HEK293 (cell line): ENCODE results near the gene CDCA3.

Source experiments
- KLF8 ChIP-seq: fragments of 450-650 bp; formaldehyde crosslinking; IDR thresholded peaks from 2 replicates; pipeline ENCODE4 v1.5.1; 2016; ENCODE audit warnings: missing biosample characterization, missing genetic modification characterization
- SP2 ChIP-seq: fragments of 450-650 bp; formaldehyde crosslinking; IDR thresholded peaks from 2 replicates; pipeline ENCODE4 v1.5.1; 2016; ENCODE audit warnings: missing biosample characterization, missing genetic modification characterization
- SP3 ChIP-seq: fragments of 450-650 bp; formaldehyde crosslinking; IDR thresholded peaks from 2 replicates; pipeline ENCODE4 v1.5.1; 2016; ENCODE audit warnings: missing biosample characterization, missing genetic modification characterization
- TRIM28 ChIP-seq: IDR thresholded peaks from 2 replicates; pipeline ENCODE4 v1.6.1; 2011; ENCODE audit warnings: low read length, control low read depth, borderline replicate concordance
- ZNF121 ChIP-seq: fragments of 450-650 bp; formaldehyde crosslinking; IDR thresholded peaks from 2 replicates; pipeline ENCODE4 v1.5.1; 2016; ENCODE audit warnings: missing biosample characterization, missing genetic modification characterization
- ZNF169 ChIP-seq: fragments of 450-650 bp; formaldehyde crosslinking; IDR thresholded peaks from 2 replicates; pipeline ENCODE4 v1.5.1; 2016; ENCODE audit warnings: missing biosample characterization, missing genetic modification characterization
- ZNF2 ChIP-seq: fragments of 450-650 bp; formaldehyde crosslinking; IDR thresholded peaks from 2 replicates; pipeline ENCODE4 v1.5.1; 2016; ENCODE audit warnings: missing biosample characterization, missing genetic modification characterization
- ZNF23 ChIP-seq: fragments of 450-650 bp; formaldehyde crosslinking; IDR thresholded peaks from 2 replicates; pipeline ENCODE4 v1.5.1; 2016; ENCODE audit warnings: missing biosample characterization, missing genetic modification characterization, borderline replicate concordance
- ZNF239 ChIP-seq: fragments of 450-650 bp; formaldehyde crosslinking; IDR thresholded peaks from 2 replicates; pipeline ENCODE4 v1.5.1; 2016; ENCODE audit warnings: missing biosample characterization, missing genetic modification characterization
- ZNF24 ChIP-seq: fragments of 450-650 bp; formaldehyde crosslinking; IDR thresholded peaks from 2 replicates; pipeline ENCODE4 v1.5.1; 2016; ENCODE audit warnings: missing biosample characterization, missing genetic modification characterization
- ZNF266 ChIP-seq: fragments of 450-650 bp; formaldehyde crosslinking; IDR thresholded peaks from 2 replicates; pipeline ENCODE4 v1.5.1; 2016; ENCODE audit warnings: missing biosample characterization, missing genetic modification characterization, low read depth
- ZNF292 ChIP-seq: fragments of 450-650 bp; formaldehyde crosslinking; IDR thresholded peaks from 2 replicates; pipeline ENCODE4 v1.5.1; 2016; ENCODE audit warnings: low read depth, missing biosample characterization, missing genetic modification characterization, borderline replicate concordance
- ZNF324 ChIP-seq: fragments of 450-650 bp; formaldehyde crosslinking; IDR thresholded peaks from 2 replicates; pipeline ENCODE4 v1.5.1; 2016; ENCODE audit warnings: missing biosample characterization, missing genetic modification characterization
- ZNF350 ChIP-seq: fragments of 450-650 bp; formaldehyde crosslinking; IDR thresholded peaks from 2 replicates; pipeline ENCODE4 v1.5.0; 2017; ENCODE audit warnings: missing biosample characterization, mild to moderate bottlenecking, missing genetic modification characterization
- ZNF488 ChIP-seq: fragments of 450-650 bp; formaldehyde crosslinking; IDR thresholded peaks from 2 replicates; pipeline ENCODE4 v1.5.1; 2016; ENCODE audit warnings: missing biosample characterization, missing genetic modification characterization
- ZNF514 ChIP-seq: fragments of 450-650 bp; formaldehyde crosslinking; IDR thresholded peaks from 2 replicates; pipeline ENCODE4 v1.5.1; 2016; ENCODE audit warnings: missing biosample characterization, missing genetic modification characterization
- ZNF518A ChIP-seq: fragments of 450-650 bp; formaldehyde crosslinking; conservative IDR thresholded peaks from 2 replicates; pipeline ENCODE4 v1.5.1; 2016; ENCODE audit warnings: low read depth, missing biosample characterization, missing genetic modification characterization
- ZNF521 ChIP-seq: fragments of 450-650 bp; formaldehyde crosslinking; IDR thresholded peaks from 2 replicates; pipeline ENCODE4 v1.5.1; 2017; ENCODE audit warnings: missing biosample characterization, mild to moderate bottlenecking, missing genetic modification characterization
- ZNF585B ChIP-seq: fragments of 450-650 bp; formaldehyde crosslinking; IDR thresholded peaks from 2 replicates; pipeline ENCODE4 v1.5.1; 2016; ENCODE audit warnings: missing biosample characterization, missing genetic modification characterization
- ZNF707 ChIP-seq: fragments of 450-650 bp; formaldehyde crosslinking; IDR thresholded peaks from 2 replicates; pipeline ENCODE4 v1.5.1; 2016; ENCODE audit warnings: missing biosample characterization, missing genetic modification characterization
- ZSCAN30 ChIP-seq: fragments of 450-650 bp; IDR thresholded peaks from 2 replicates; pipeline ENCODE4 v1.5.1; 2018; ENCODE audit warnings: missing biosample characterization, mild to moderate bottlenecking, missing genetic modification characterization, moderate library complexity
- TF ChIP-seq, protein P1 (sequence below): fragments of 450-650 bp; formaldehyde crosslinking; IDR thresholded peaks from 2 replicates; pipeline ENCODE4 v1.5.1; 2017; ENCODE audit warnings: missing biosample characterization, missing genetic modification characterization
- TF ChIP-seq, protein P2 (sequence below): fragments of 450-650 bp; formaldehyde crosslinking; IDR thresholded peaks from 2 replicates; pipeline ENCODE4 v1.5.0; 2017; ENCODE audit warnings: missing biosample characterization, missing genetic modification characterization, borderline replicate concordance
- TF ChIP-seq, protein P3 (sequence below): fragments of 450-650 bp; formaldehyde crosslinking; IDR thresholded peaks from 2 replicates; pipeline ENCODE4 v1.5.1; 2017; ENCODE audit warnings: missing biosample characterization, missing genetic modification characterization
- TF ChIP-seq, protein P4 (sequence below): fragments of 450-650 bp; formaldehyde crosslinking; IDR thresholded peaks from 2 replicates; pipeline ENCODE4 v1.5.1; 2017; ENCODE audit warnings: missing biosample characterization, missing genetic modification characterization
- TF ChIP-seq, protein P5 (sequence below): fragments of 450-650 bp; formaldehyde crosslinking; IDR thresholded peaks from 2 replicates; pipeline ENCODE4 v1.5.1; 2016; ENCODE audit warnings: missing biosample characterization, missing genetic modification characterization

The CDCA3 gene

GRCh38 chr12:6851921-6852650, 1.0 kb upstream of the CDCA3 start, which contains the start of gene USP5 (continued):
- TF ChIP-seq, protein P1, sequence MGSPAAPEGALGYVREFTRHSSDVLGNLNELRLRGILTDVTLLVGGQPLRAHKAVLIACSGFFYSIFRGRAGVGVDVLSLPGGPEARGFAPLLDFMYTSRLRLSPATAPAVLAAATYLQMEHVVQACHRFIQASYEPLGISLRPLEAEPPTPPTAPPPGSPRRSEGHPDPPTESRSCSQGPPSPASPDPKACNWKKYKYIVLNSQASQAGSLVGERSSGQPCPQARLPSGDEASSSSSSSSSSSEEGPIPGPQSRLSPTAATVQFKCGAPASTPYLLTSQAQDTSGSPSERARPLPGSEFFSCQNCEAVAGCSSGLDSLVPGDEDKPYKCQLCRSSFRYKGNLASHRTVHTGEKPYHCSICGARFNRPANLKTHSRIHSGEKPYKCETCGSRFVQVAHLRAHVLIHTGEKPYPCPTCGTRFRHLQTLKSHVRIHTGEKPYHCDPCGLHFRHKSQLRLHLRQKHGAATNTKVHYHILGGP (tag by site-specific recombination) = no peak
- TF ChIP-seq ZNF292 (tag by site-specific recombination) = no peak
- TF ChIP-seq ZNF324 (tag by site-specific recombination) = peak; percentile 84
- peak; percentile 78; the same call in 1 of the 2 replicates for TF ChIP-seq ZNF2 (tag by site-specific recombination)
- TF ChIP-seq ZNF518A (tag by site-specific recombination) = peak; percentile 29; the same call in 1 of the 2 replicates
- TF ChIP-seq ZNF121 = no peak
- TF ChIP-seq KLF8 (tag by site-specific recombination) = peak; percentile 99
- TF ChIP-seq ZSCAN30 (tag by site-specific recombination) = no peak
- TF ChIP-seq, protein P2, sequence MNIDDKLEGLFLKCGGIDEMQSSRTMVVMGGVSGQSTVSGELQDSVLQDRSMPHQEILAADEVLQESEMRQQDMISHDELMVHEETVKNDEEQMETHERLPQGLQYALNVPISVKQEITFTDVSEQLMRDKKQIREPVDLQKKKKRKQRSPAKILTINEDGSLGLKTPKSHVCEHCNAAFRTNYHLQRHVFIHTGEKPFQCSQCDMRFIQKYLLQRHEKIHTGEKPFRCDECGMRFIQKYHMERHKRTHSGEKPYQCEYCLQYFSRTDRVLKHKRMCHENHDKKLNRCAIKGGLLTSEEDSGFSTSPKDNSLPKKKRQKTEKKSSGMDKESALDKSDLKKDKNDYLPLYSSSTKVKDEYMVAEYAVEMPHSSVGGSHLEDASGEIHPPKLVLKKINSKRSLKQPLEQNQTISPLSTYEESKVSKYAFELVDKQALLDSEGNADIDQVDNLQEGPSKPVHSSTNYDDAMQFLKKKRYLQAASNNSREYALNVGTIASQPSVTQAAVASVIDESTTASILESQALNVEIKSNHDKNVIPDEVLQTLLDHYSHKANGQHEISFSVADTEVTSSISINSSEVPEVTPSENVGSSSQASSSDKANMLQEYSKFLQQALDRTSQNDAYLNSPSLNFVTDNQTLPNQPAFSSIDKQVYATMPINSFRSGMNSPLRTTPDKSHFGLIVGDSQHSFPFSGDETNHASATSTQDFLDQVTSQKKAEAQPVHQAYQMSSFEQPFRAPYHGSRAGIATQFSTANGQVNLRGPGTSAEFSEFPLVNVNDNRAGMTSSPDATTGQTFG (tag by site-specific recombination) = no peak
- no peak for TF ChIP-seq ZNF707 (tag by site-specific recombination)
- TF ChIP-seq, protein P3, sequence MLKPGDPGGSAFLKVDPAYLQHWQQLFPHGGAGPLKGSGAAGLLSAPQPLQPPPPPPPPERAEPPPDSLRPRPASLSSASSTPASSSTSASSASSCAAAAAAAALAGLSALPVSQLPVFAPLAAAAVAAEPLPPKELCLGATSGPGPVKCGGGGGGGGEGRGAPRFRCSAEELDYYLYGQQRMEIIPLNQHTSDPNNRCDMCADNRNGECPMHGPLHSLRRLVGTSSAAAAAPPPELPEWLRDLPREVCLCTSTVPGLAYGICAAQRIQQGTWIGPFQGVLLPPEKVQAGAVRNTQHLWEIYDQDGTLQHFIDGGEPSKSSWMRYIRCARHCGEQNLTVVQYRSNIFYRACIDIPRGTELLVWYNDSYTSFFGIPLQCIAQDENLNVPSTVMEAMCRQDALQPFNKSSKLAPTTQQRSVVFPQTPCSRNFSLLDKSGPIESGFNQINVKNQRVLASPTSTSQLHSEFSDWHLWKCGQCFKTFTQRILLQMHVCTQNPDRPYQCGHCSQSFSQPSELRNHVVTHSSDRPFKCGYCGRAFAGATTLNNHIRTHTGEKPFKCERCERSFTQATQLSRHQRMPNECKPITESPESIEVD = no peak
- peak; percentile 73 for TF ChIP-seq ZNF24 (tag by site-specific recombination)
- TF ChIP-seq, protein P4, sequence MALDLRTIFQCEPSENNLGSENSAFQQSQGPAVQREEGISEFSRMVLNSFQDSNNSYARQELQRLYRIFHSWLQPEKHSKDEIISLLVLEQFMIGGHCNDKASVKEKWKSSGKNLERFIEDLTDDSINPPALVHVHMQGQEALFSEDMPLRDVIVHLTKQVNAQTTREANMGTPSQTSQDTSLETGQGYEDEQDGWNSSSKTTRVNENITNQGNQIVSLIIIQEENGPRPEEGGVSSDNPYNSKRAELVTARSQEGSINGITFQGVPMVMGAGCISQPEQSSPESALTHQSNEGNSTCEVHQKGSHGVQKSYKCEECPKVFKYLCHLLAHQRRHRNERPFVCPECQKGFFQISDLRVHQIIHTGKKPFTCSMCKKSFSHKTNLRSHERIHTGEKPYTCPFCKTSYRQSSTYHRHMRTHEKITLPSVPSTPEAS = peak; percentile 60; the same call in 1 of the 2 replicates
- peak; percentile 99 for TF ChIP-seq SP3
- no peak for TF ChIP-seq TRIM28
- no peak for TF ChIP-seq ZNF521 (tag by site-specific recombination)
- TF ChIP-seq ZNF514 (tag by site-specific recombination) = no peak
- no peak for TF ChIP-seq ZNF266 (tag by site-specific recombination)
- no peak for TF ChIP-seq ZNF239 (tag by site-specific recombination)
- no peak for TF ChIP-seq ZNF350 (tag by site-specific recombination)
- TF ChIP-seq ZNF585B (tag by site-specific recombination) = no peak
- TF ChIP-seq, protein P5, sequence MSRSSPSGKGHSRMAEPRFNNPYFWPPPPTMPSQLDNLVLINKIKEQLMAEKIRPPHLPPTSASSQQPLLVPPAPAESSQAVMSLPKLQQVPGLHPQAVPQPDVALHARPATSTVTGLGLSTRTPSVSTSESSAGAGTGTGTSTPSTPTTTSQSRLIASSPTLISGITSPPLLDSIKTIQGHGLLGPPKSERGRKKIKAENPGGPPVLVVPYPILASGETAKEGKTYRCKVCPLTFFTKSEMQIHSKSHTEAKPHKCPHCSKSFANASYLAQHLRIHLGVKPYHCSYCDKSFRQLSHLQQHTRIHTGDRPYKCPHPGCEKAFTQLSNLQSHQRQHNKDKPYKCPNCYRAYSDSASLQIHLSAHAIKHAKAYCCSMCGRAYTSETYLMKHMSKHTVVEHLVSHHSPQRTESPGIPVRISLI (tag by site-specific recombination) = no peak
- TF ChIP-seq ZNF488 (tag by site-specific recombination) = no peak
- TF ChIP-seq ZNF23 = no peak
- peak; percentile 96 for TF ChIP-seq SP2
- TF ChIP-seq ZNF169 = no peak
